ENCODE measurements around the gene HDGF.

Gene HDGF

DNA sequence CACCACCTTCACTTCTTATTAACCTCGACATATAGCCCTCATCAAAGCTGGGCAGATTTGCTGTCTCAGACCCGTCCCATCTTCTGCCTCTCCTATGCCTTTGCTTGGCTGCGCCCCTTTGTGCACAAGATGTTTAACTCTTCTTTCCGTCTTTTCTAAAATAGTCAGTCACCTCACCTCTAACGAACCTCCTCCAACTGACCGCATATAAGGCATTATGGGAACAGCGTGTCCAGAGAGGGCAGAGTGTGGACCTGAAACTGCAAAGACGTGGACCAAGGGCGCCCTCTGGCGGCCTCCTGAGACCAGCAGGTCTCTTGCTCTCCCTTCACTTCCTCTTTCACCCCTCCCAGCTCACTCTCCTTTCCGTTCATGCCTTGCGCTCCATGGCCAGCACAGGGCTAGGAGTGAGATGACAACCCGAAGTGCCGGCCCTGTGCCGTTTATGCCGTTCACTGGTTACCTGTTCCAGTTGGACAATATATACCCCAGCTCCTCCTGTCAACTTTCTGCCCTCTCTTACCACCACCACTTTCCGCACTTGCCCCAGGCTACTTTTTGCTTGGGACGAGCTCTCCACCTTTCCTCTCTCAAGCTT lies 25.7 kb downstream of the HDGF start:
- POLR2A ChIA-PET: interaction anchor here (0.9 to 1.7 kb wide), 4 partner anchors 10 to 134 kb away, joined by 3 to 5 read pairs (median 4); partner anchors contain the start of gene HDGF

DNA sequence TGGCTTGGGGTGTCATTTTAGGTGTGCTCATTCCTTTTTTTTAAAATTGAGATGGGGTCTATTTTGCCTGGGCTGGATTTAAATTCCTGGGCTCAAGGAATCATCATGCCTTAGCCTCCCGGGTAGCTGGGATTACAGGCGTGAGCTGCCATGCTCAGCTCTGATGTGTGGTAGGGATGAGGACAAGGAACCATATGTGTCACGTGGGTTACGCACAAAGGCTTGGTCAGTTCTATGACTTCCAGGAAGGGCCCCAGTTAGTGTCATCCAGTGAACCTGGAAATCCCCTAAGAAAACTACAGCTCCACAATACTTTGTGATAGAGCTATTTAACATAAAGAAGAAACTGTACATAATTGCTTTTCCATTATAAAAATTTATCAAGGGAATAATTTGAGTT lies 29.9 kb downstream of the HDGF start:
- POLR2A ChIA-PET: interaction anchor here (0.5 to 0.7 kb wide), 3 partner anchors 69 to 221 kb away, joined by 4 to 5 read pairs (median 4); partner anchors contain the start of gene MEF2D
- CTCF ChIA-PET: interaction anchor here (0.7 to 27.7 kb wide), 10 partner anchors 10 to 139 kb away, joined by 3 to 597 read pairs (median 4); partner anchors contain the start of genes CRABP2, NES and NTRK1
- no peak for DNase-seq (ENCODE audit: extremely low spot score)
- TF ChIP-seq, protein P1, sequence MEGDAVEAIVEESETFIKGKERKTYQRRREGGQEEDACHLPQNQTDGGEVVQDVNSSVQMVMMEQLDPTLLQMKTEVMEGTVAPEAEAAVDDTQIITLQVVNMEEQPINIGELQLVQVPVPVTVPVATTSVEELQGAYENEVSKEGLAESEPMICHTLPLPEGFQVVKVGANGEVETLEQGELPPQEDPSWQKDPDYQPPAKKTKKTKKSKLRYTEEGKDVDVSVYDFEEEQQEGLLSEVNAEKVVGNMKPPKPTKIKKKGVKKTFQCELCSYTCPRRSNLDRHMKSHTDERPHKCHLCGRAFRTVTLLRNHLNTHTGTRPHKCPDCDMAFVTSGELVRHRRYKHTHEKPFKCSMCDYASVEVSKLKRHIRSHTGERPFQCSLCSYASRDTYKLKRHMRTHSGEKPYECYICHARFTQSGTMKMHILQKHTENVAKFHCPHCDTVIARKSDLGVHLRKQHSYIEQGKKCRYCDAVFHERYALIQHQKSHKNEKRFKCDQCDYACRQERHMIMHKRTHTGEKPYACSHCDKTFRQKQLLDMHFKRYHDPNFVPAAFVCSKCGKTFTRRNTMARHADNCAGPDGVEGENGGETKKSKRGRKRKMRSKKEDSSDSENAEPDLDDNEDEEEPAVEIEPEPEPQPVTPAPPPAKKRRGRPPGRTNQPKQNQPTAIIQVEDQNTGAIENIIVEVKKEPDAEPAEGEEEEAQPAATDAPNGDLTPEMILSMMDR (IDR thresholded peaks at IDR 0.05; ENCODE audit: control extremely low read depth, extremely low read depth, low read depth, missing control alignments): no peak

More for the DNA sequence above, 25.7 kb downstream of the HDGF start:
- peak; percentile 84 for DNase-seq (ENCODE audit: extremely low spot score)
- TF ChIP-seq, protein P1 (IDR thresholded peaks at IDR 0.05; ENCODE audit: control extremely low read depth, extremely low read depth, low read depth, missing control alignments): peak; percentile 91
- CTCF ChIA-PET: interaction anchor here (0.7 to 8.2 kb wide), 79 partner anchors 10 to 306 kb away, joined by 3 to 345 read pairs (median 5); partner anchors contain the start of genes BCAN, CRABP2, GPATCH4 and HAPLN2

DNA sequence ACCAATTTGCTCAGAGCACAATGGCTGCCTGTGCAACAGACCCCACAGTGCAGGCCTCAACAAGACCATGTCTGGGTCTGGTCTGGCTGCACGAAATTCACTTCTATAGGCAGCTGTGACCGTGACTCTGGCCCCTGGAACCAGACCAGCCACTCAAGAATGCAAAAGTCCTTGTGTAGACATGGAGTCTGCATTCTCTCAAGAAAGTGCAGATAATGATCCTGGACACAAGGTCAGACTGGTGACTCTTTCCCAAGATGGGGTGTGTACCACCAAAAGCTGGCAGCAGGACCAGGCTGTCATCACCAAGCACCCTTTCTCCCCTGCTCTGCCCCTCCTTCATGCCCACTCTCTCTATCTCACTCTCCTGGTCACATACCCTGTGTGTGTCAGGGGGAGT lies 30.3 kb downstream of the HDGF start:
- CTCF ChIA-PET: interaction anchor here (1.0 to 27.7 kb wide), 8 partner anchors 10 to 139 kb away, joined by 3 to 597 read pairs (median 8); partner anchors contain the start of genes CRABP2, NES and NTRK1
- TF ChIP-seq, protein P1 (IDR thresholded peaks at IDR 0.05; ENCODE audit: control extremely low read depth, extremely low read depth, low read depth, missing control alignments): no peak
- no peak for DNase-seq (ENCODE audit: extremely low spot score)
- POLR2A ChIA-PET: interaction anchor here (0.5 kb wide), 2 partner anchors 142 to 221 kb away, joined by 4 to 5 read pairs; partner anchors contain the start of gene MEF2D

DNA sequence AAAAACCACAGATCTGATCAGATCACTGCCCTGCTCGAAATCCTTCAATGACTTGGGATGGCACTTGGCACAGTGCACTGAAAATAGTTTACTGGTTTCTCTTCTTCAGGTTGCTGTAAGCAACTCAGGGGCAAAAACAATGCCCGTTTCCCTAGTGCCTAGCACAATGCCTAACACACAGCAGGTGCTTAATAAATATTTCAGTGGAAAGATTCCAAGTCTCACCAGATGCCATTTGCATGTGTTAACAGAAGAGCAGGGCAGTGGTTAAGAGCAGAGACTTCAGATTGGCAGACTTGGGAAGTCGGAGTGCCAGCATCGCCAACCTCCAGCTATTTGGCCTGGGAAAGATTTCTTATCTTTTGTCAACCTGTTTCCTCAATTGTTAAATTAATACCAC lies 34.1 kb downstream of the HDGF start:
- no peak for DNase-seq (ENCODE audit: extremely low spot score)

DNA sequence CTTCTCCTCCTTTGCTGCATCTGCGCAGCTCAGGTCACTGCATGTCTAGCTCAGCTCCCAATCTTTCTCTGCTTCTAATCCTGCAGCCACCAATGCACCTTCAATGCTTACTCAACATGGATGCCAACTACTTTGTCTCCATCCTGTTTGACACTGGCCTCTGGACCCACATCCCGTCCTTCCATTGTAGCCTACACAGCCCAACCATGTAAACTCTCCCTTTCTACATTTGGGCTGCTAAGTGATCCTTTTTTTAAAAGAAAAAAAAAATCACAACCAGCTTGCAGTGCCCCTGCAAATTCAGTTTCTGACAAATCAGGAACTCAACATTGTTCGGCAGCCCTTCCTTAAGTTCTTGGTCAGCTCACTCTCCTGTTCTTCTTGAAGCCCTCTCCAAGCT lies 36.6 kb downstream of the HDGF start:
- no peak for DNase-seq (ENCODE audit: extremely low spot score)
- TF ChIP-seq, protein P1 (IDR thresholded peaks at IDR 0.05; ENCODE audit: control extremely low read depth, extremely low read depth, low read depth, missing control alignments): no peak
- ChIA-PET POLR2A (interaction anchor here (1.4 kb wide), 1 partner anchor 11 kb away, joined by 4 read pairs; no protein-coding TSS in a partner anchor), CTCF (interaction anchor here (0.9 to 27.7 kb wide), 8 partner anchors 9 to 145 kb away, joined by 3 to 597 read pairs (median 5); partner anchors contain the start of genes CRABP2, INSRR, ISG20L2 and METTL25B)

More for the DNA sequence above, 34.1 kb downstream of the HDGF start:
- TF ChIP-seq, protein P1 (IDR thresholded peaks at IDR 0.05; ENCODE audit: control extremely low read depth, extremely low read depth, low read depth, missing control alignments): no peak
- CTCF ChIA-PET: interaction anchor here (1.9 to 27.7 kb wide), 4 partner anchors 10 to 92 kb away, joined by 4 to 597 read pairs (median 80); partner anchors contain the start of genes CRABP2, ISG20L2, METTL25B and NES
- POLR2A ChIA-PET: no interaction called here

DNA sequence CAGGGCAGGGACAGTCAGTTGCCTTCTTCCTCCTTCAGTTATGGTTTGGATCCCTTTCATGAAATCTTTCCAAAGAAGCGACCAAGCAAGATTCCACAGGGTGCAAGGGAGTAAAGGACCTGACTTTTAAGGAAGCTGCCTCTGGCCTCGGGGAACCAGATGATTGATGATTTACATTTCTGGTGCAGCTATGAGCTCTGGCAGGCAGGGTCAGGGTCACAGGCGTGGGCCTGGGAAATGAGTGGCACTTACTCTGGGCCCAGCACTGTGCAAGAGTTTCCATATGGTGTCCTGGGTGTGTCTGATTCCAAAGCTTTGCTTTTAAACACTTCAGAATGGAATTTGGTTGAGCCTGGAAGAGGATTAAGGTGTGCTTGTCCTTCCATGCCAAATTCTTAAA lies 38.8 kb downstream of the HDGF start:
- TF ChIP-seq, protein P1 (IDR thresholded peaks at IDR 0.05; ENCODE audit: control extremely low read depth, extremely low read depth, low read depth, missing control alignments): no peak
- POLR2A ChIA-PET: no interaction called here

More for the DNA sequence above, 38.8 kb downstream of the HDGF start:
- CTCF ChIA-PET: interaction anchor here (1.1 to 27.7 kb wide), 7 partner anchors 15 to 178 kb away, joined by 3 to 597 read pairs (median 6); partner anchors contain the start of genes ISG20L2, METTL25B, NES and NTRK1
- DNase-seq (ENCODE audit: extremely low spot score): no peak

Measured in GM10248 (cell line).